SK-N-SH (cell line): ENCODE measurements around the gene ZNF586. TPM values are rescaled to one million over a fixed set of nuclear protein-coding genes. Genes with fewer than 3 reads are reported as not detected.
"Not testable (repeated sequence)": the region's sequence is repeated elsewhere in the genome, so short reads cannot be mapped to it uniquely, and the experiment has no call there.

ENCODE experiments used
- CTCF ChIA-PET: fragments of 300-600, 350-600 bp; formaldehyde crosslinking; extraction: SDS; loops from one replicate; lab custom pipeline; 2021; lab: Yijun Ruan, JAX
- POLR2A ChIA-PET: fragments of 350-600 bp; sonication (Branson Sonifier 250); formaldehyde crosslinking; extraction: SDS; loops from one replicate; lab custom pipeline; 2020; ENCODE audit warnings: antibody characterized with exemption, inconsistent platforms; lab: Yijun Ruan, JAX
- DNase-seq: peaks from one replicate; pipeline ENCODE4 v3.0.0; 2012
- H2AFZ ChIP-seq: fragments of 200-600 bp; sonication (generic); 2 replicates; pipeline ENCODE4 v1.8.1; 2016; ENCODE audit warnings: antibody characterized with exemption, mild to moderate bottlenecking, low read depth
- H3F3A ChIP-seq: fragments of 200-600 bp; sonication (generic); replicated peaks from 2 replicates; pipeline ENCODE3; 2016; ENCODE audit warnings: antibody characterized with exemption, mild to moderate bottlenecking; ENCODE audit not compliant: insufficient read depth
- H3K27ac ChIP-seq, 2 experiments: fragments of 200-500 bp in 1 of 2; fragments of 200-600 bp in 1 of 2; sonication (Bioruptor generic) in 1 of 2; sonication (generic), shearing (Covaris generic) in 1 of 2; 2 replicates each; pipeline versions ENCODE4 v1.5.1 to v1.6.1; 2014 to 2016; ENCODE audit warnings: low read depth in 2 of 2, inconsistent platforms in 1 of 2, low read length in 1 of 2, mild to moderate bottlenecking in 1 of 2, mixed read lengths in 1 of 2
- H3K27me3 ChIP-seq: fragments of 200-600 bp; sonication (generic), shearing (Covaris generic); 2 replicates; pipeline ENCODE4 v1.6.1; 2016; ENCODE audit warnings: mixed run types; ENCODE audit not compliant: insufficient read depth
- H3K36me3 ChIP-seq, 2 experiments: fragments of 200-500 bp in 1 of 2; fragments of 200-600 bp in 1 of 2; sonication (Bioruptor generic) in 1 of 2; sonication (generic) in 1 of 2; replicated peaks in 1 of 2; 2 replicates each; pipeline versions ENCODE3 to v1.5.1; 2014 to 2016; ENCODE audit warnings: low read length in 1 of 2, mild to moderate bottlenecking in 1 of 2; ENCODE audit not compliant: insufficient read depth in 2 of 2, control insufficient read depth in 1 of 2
- H3K4me1 ChIP-seq, 2 experiments: fragments of 200-500 bp in 1 of 2; fragments of 200-600 bp in 1 of 2; sonication (Bioruptor generic) in 1 of 2; sonication (generic), shearing (Covaris generic) in 1 of 2; 2 replicates each; pipeline versions ENCODE4 v1.5.1 to v1.6.1; 2014 to 2016; ENCODE audit warnings: low read depth in 1 of 2, low read length in 1 of 2, mixed run types in 1 of 2; ENCODE audit not compliant: insufficient read depth in 2 of 2, control insufficient read depth in 1 of 2
- H3K4me2 ChIP-seq: fragments of 200-600 bp; sonication (generic), shearing (Covaris generic); 2 replicates; pipeline ENCODE4 v1.6.1; 2017; ENCODE audit warnings: mixed run types
- H3K4me3 ChIP-seq, 2 experiments: fragments of 200-500 bp in 1 of 2; fragments of 200-600 bp in 1 of 2; sonication (Bioruptor generic) in 1 of 2; sonication (generic), shearing (Covaris generic) in 1 of 2; 2 replicates each; pipeline versions ENCODE4 v1.5.1 to v1.8.1; 2014 to 2016; ENCODE audit warnings: low read depth in 2 of 2, inconsistent platforms in 1 of 2, low read length in 1 of 2, mild to moderate bottlenecking in 1 of 2, mixed read lengths in 1 of 2, moderate library complexity in 1 of 2
- H3K79me2 ChIP-seq: fragments of 200-600 bp; sonication (generic); 2 replicates; pipeline ENCODE4 v1.8.1; 2017; ENCODE audit warnings: mild to moderate bottlenecking; ENCODE audit not compliant: insufficient read depth
- H3K9ac ChIP-seq: fragments of 200-600 bp; sonication (generic); 2 replicates; pipeline ENCODE4 v1.6.1; 2017; ENCODE audit warnings: mixed run types
- H3K9me2 ChIP-seq: fragments of 200-600 bp; sonication (generic); 2 replicates; pipeline ENCODE4 v1.6.1; 2017; ENCODE audit warnings: mixed run types
- H3K9me3 ChIP-seq: fragments of 200-600 bp; sonication (generic); 2 replicates; pipeline ENCODE4 v1.6.1; 2017; ENCODE audit warnings: mixed run types, mild to moderate bottlenecking, moderate library complexity
- H4K20me1 ChIP-seq: fragments of 200-600 bp; sonication (generic); 2 replicates; pipeline ENCODE4 v1.6.1; 2017; ENCODE audit warnings: mild to moderate bottlenecking, mixed run types; ENCODE audit not compliant: insufficient read depth
- ELF1 ChIP-seq: IDR thresholded peaks from 2 replicates; pipeline ENCODE4 v1.4.0; 2012
- EP300 ChIP-seq, 2 experiments: IDR thresholded peaks; 2 replicates each; pipeline versions ENCODE4 v1.4.0 to v1.6.1; 2012; ENCODE audit warnings: borderline replicate concordance in 1 of 2, low read depth in 1 of 2, low read length in 1 of 2
- FOSL2 ChIP-seq: IDR thresholded peaks from 2 replicates; pipeline ENCODE4 v1.4.0; 2012; ENCODE audit warnings: low read depth, mild to moderate bottlenecking, moderate library complexity, borderline replicate concordance
- FOXJ3 ChIP-seq: sonication (generic); formaldehyde crosslinking; IDR thresholded peaks from 2 replicates; pipeline ENCODE4 v1.5.1; 2020; ENCODE audit warnings: mild to moderate bottlenecking, missing genetic modification reagents
- GATA2 ChIP-seq: sonication (generic); formaldehyde crosslinking; IDR thresholded peaks from 2 replicates; pipeline ENCODE4 v1.5.0; 2020; ENCODE audit warnings: mild to moderate bottlenecking, missing genetic modification reagents
- RCOR1 ChIP-seq: fragments of 150-350 bp; IDR thresholded peaks from 2 replicates; pipeline ENCODE4 v1.6.1; 2017; ENCODE audit warnings: antibody characterized with exemption, low read length
- RXRA ChIP-seq: IDR thresholded peaks from 2 replicates; pipeline ENCODE4 v1.4.0; 2012; ENCODE audit warnings: low read depth, mild to moderate bottlenecking, borderline replicate concordance
- SMC3 ChIP-seq: IDR thresholded peaks from 2 replicates; pipeline ENCODE4 v1.6.1; 2012; ENCODE audit warnings: low read depth, low read length, improper control_type of control experiment
- TAF1 ChIP-seq: IDR thresholded peaks from 2 replicates; pipeline ENCODE4 v1.6.1; 2012; ENCODE audit warnings: low read depth, mild to moderate bottlenecking, low read length, moderate library complexity, borderline replicate concordance
- TEAD4 ChIP-seq: IDR thresholded peaks from 2 replicates; pipeline ENCODE4 v1.4.0; 2012; ENCODE audit warnings: mild to moderate bottlenecking, borderline replicate concordance; ENCODE audit not compliant: insufficient read depth
- YY1 ChIP-seq: IDR thresholded peaks from 2 replicates; pipeline ENCODE4 v1.4.0; 2012; ENCODE audit warnings: low read depth, mild to moderate bottlenecking
- WGBS: methylation state at CpG from one replicate; pipeline ENCODE4 v1.1.6; 2017; ENCODE audit warnings: low lambda C conversion rate; 5-methylcytosine and 5-hydroxymethylcytosine counted together
- polyA plus RNA-seq, 3 experiments: library from polyadenylated mRNA; depleted of rRNA; stranded (reverse); fragments of >200 nt; gene quantifications; 2 replicates each; pipeline ENCODE4 v1.2.3, GENCODE V29; 2012
- TF ChIP-seq, protein P1 (sequence below): IDR thresholded peaks from 2 replicates; pipeline ENCODE4 v1.4.0; 2012; ENCODE audit warnings: low read depth, borderline replicate concordance
- TF ChIP-seq, protein P2 (sequence below): fragments of 150-350 bp; IDR thresholded peaks from 2 replicates; pipeline ENCODE4 v1.6.1; 2017; ENCODE audit warnings: antibody characterized with exemption, low read length, low read depth, borderline replicate concordance

Gene ZNF586
- polyA plus RNA-seq, 1 of the 3 experiments (the other 2 are of a cell fraction): 3.5 TPM

- Histone ChIP-seq H3K9me2 (no peaks in the 10 kb centered on the region), H3F3A (no peaks in the 10 kb centered on the region), H3K9me3 (no peaks in the 10 kb centered on the region), H3K4me1 (no peaks in the 10 kb centered on the region), H3K36me3 (peaks cover 4 to 22% of the 10 kb centered on the region in 2 experiments), H2AFZ (no peak overlapping the region), H4K20me1 (no peaks in the 10 kb centered on the region), H3K79me2 (0 out of 2 replicates have a peak, but pooled peaks cover 3% of the 10 kb centered on the region), H3K4me2 (no peak overlapping the region), H3K27ac (no peak overlapping the region), H3K27me3 (no peaks in the 10 kb centered on the region), H3K4me3 (no peak overlapping the region; a peak in 1 of 4 replicates), H3K9ac (no peak overlapping the region)
- POLR2A ChIA-PET: no interaction called here
- no peak for TF ChIP-seq GATA2 (CRISPR knock-in tag)
- TF ChIP-seq, protein P1, sequence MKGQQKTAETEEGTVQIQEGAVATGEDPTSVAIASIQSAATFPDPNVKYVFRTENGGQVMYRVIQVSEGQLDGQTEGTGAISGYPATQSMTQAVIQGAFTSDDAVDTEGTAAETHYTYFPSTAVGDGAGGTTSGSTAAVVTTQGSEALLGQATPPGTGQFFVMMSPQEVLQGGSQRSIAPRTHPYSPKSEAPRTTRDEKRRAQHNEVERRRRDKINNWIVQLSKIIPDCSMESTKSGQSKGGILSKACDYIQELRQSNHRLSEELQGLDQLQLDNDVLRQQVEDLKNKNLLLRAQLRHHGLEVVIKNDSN: no peak
- no peak for TF ChIP-seq RCOR1
- no peak for TF ChIP-seq RXRA
- TF ChIP-seq, protein P2, sequence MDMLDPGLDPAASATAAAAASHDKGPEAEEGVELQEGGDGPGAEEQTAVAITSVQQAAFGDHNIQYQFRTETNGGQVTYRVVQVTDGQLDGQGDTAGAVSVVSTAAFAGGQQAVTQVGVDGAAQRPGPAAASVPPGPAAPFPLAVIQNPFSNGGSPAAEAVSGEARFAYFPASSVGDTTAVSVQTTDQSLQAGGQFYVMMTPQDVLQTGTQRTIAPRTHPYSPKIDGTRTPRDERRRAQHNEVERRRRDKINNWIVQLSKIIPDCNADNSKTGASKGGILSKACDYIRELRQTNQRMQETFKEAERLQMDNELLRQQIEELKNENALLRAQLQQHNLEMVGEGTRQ: no peak
- TF ChIP-seq TEAD4: no peak
- TF ChIP-seq EP300 (IDR thresholded peaks at IDR 0.05; ENCODE audit: borderline replicate concordance in 1 of 2, low read depth in 1 of 2, low read length in 1 of 2): no peak
- no peak for TF ChIP-seq ELF1
- TF ChIP-seq YY1: no peak
- CTCF ChIA-PET: no interaction called here
- no peak for DNase-seq
Measured at GRCh38 chr19:57788114-57788692, 18.7 kb downstream of the ZNF586 start.

DNA sequence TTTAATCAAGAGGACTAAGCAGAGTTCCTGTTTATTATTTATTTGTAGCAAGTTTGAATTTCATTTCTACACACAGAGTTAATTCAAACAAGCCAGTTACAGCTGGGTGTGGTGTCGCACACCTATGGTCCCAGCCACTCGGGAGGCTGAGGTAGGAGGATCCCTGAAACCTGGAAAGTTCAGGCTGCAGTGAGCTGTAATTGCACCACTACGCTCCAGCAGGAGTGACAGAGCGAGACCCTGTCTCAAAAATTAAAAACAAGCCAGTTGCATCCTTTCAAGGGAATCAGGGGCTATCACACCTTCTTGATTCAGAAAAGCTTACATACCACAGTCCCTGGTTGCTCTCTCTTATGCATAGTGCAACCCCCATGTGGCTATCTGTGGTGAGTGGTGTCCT is 19.8 kb downstream of the ZNF586 start:
- Histone ChIP-seq H3K79me2 (0 out of 2 replicates have a peak, but pooled peaks cover 5% of the 10 kb centered on the region), H3K9me3 (no peaks in the 10 kb centered on the region), H3K9me2 (no peaks in the 10 kb centered on the region), H3K27me3 (no peaks in the 10 kb centered on the region), H3K4me2 (no peak overlapping the region), H2AFZ (no peak overlapping the region), H4K20me1 (no peaks in the 10 kb centered on the region)
- no peak for DNase-seq
- ChIA-PET POLR2A (no interaction called here), CTCF (no interaction called here)
- WGBS: 97% methylated on average over 4 of the region's 4 CpGs
- no peak for TF ChIP-seq SMC3
- TF ChIP-seq FOSL2: no peak
- TF ChIP-seq FOXJ3 (CRISPR knock-in tag): no peak
- no peak for TF ChIP-seq TAF1
- TF ChIP-seq, all 33 proteins: peak for 0
- no peak overlapping the region for H3K27ac ChIP-seq
- no peaks in the 10 kb centered on the region for H3F3A ChIP-seq
- no peak overlapping the region for H3K9ac ChIP-seq
- H3K4me3 ChIP-seq: no peak overlapping the region; a peak in 1 of 4 replicates
- no peaks in the 10 kb centered on the region for H3K4me1 ChIP-seq
- peaks cover 4 to 23% of the 10 kb centered on the region in 2 experiments for H3K36me3 ChIP-seq

GRCh38 chr19:57796580-57796979 is 27.1 kb downstream of the ZNF586 start:
- H2AFZ ChIP-seq, H3K27ac ChIP-seq, H3K27me3 ChIP-seq, POLR2A ChIA-PET, CTCF ChIA-PET, H3K9me3 ChIP-seq, H3K9me2 ChIP-seq, H3K4me3 ChIP-seq, H3K4me2 ChIP-seq, H3K9ac ChIP-seq, H4K20me1 ChIP-seq, H3K79me2 ChIP-seq, DNase-seq, H3K4me1 ChIP-seq, H3F3A ChIP-seq: not testable (repeated sequence)
- 100% methylated on average over 1 of the region's 1 CpG for WGBS
- peaks cover 14 to 15% of the 10 kb centered on the region in 2 experiments for H3K36me3 ChIP-seq
